ENCODE measurements around the gene PDHX. TPM values are rescaled to one million over a fixed set of nuclear protein-coding genes. Genes with fewer than 3 reads are reported as not detected.

Gene PDHX
- total RNA-seq, 6 experiments from 2014 or later: 37.4 to 47.0 (median 42.2) TPM

DNA sequence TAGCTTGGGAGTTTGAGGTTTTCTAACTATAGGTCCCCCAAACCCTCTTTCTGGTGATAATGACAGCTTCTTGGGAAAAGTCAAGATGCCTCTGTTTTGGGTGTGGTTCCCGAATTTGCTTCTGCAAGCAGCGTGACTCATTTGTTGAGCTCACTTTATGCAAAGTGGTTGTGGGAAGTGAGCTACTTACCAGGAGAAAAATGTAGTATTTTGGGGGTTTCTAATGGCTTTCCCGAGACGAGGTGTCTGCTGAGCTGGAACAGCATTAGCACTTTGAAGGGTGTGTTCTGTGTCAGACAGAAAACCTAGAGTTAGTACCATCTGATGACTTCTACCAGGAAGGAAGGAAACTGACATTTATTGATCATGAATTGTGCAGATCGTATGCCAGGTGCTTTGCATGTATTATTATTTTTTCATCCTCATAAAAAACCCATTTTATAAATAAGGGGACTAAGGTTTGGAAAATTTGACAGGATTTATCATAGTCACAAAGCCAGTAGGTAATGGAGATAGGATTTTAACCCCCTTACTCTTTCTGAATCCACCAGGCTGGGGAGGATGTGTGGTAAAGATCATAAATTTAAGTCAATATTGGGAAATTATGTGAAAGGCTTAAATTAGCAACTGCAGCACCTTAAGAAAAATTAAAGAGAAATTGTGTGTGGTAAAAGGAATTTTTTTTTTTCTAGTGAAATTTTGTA lies 113.7 kb downstream of the PDHX start:
- Mint-ChIP-seq H3K9me3 (peaks cover 12% of the 10 kb centered on the region), H3K27ac (peak overlapping the region; percentile 94), H3K4me3 (peak overlapping the region; percentile 82), H3K27me3 (ENCODE audit: insufficient read depth) (peaks cover 3% of the 10 kb centered on the region), H3K36me3 (ENCODE audit: low read depth) (peaks cover 19% of the 10 kb centered on the region), H3K4me1 (ENCODE audit: low read depth) (peaks cover 71% of the 10 kb centered on the region)
- peak; percentile 78 for DNase-seq
- TF ChIP-seq, protein P1, sequence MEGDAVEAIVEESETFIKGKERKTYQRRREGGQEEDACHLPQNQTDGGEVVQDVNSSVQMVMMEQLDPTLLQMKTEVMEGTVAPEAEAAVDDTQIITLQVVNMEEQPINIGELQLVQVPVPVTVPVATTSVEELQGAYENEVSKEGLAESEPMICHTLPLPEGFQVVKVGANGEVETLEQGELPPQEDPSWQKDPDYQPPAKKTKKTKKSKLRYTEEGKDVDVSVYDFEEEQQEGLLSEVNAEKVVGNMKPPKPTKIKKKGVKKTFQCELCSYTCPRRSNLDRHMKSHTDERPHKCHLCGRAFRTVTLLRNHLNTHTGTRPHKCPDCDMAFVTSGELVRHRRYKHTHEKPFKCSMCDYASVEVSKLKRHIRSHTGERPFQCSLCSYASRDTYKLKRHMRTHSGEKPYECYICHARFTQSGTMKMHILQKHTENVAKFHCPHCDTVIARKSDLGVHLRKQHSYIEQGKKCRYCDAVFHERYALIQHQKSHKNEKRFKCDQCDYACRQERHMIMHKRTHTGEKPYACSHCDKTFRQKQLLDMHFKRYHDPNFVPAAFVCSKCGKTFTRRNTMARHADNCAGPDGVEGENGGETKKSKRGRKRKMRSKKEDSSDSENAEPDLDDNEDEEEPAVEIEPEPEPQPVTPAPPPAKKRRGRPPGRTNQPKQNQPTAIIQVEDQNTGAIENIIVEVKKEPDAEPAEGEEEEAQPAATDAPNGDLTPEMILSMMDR (IDR thresholded peaks at IDR 0.05): no peak

DNA sequence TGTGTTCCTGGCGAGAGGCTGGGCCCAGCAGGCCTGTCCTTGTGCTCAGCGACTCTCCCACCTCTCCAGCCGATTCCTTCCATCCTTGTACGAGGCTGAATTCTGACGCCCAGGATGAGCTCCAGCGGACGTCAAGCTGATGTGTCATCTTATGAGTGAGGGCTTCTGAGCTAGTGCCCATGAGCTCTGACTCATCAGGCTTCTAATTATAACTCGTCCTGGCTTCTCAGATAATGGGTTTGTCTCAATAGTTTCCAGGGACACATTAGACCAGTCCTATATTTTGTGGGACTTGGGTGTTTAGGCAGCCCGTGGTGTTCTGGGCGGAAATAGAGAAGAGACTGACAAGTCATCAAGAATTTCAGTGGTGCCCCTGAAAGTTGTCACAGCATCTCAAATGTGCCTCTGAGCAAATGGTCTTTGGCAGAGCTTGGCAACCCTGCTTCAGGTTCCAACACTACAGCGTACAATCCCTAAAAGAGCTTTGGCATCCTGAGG lies 114.3 kb downstream of the PDHX start:
- Mint-ChIP-seq H3K27ac (peak overlapping the region; percentile 94), H3K27me3 (ENCODE audit: insufficient read depth) (peaks cover 5% of the 10 kb centered on the region), H3K4me3 (peak overlapping the region; percentile 82), H3K36me3 (ENCODE audit: low read depth) (peaks cover 16% of the 10 kb centered on the region; the same call in 1 of the 2 replicates), H3K9me3 (peaks cover 6% of the 10 kb centered on the region; the same call in 1 of the 2 replicates), H3K4me1 (ENCODE audit: low read depth) (peaks cover 78% of the 10 kb centered on the region)
- TF ChIP-seq, protein P1 (IDR thresholded peaks at IDR 0.05): no peak
- DNase-seq: peak; percentile 95

DNA sequence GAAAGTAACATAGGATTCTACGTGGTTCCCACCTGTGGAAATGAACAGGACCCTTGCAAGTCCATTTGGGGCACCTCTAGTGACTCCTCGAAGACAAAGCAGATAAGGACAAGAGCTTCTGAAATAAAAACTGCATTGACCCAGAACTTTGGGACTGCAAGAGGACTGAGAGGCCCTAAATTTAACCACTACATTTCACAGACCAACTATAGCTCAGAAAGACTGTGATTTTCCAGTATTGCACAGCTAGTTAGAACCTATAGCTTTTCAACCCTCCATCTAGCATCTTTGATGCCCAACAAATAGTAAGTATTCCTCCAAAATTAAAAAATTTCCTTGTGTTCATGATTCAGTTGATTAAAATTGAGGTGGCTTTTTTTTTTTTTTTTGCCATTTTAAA lies 114.9 kb downstream of the PDHX start:
- Mint-ChIP-seq H3K4me1 (ENCODE audit: low read depth) (peaks cover 83% of the 10 kb centered on the region), H3K36me3 (ENCODE audit: low read depth) (peaks cover 16% of the 10 kb centered on the region; the same call in 1 of the 2 replicates)

DNA sequence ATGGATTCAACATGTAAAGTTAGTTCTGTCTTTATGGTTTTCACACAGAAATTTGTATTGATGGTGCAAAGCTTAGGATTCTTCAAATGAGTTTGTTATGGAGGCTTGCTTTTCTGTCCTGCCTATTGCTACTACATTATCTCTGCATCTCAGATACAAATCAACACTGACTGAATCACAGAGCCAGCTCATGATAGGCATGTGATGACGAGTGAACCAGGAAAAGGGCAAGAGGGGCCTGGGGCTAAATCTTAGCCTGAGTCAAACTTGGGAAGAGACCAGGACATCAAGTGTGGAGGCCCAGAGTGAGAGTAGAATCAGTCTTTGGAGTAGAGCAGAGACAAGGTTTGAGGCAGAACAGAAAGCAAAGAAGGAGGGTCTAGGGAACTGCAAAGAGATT lies 115.4 kb downstream of the PDHX start:
- peaks cover 83% of the 10 kb centered on the region for H3K4me1 Mint-ChIP-seq (ENCODE audit: low read depth)
- peak; percentile 94 for DNase-seq
- H3K4me3 Mint-ChIP-seq: peak overlapping the region; percentile 60

More for the DNA sequence above, 114.9 kb downstream of the PDHX start:
- no peak for DNase-seq
- TF ChIP-seq, protein P1 (IDR thresholded peaks at IDR 0.05): no peak
- peaks cover 5% of the 10 kb centered on the region for H3K27me3 Mint-ChIP-seq (ENCODE audit: insufficient read depth)
- H3K4me3 Mint-ChIP-seq: peak overlapping the region; percentile 82; the same call in 1 of the 2 replicates
- H3K9me3 Mint-ChIP-seq: peaks cover 6% of the 10 kb centered on the region; the same call in 1 of the 2 replicates
- peak overlapping the region; percentile 94 for H3K27ac Mint-ChIP-seq

DNA sequence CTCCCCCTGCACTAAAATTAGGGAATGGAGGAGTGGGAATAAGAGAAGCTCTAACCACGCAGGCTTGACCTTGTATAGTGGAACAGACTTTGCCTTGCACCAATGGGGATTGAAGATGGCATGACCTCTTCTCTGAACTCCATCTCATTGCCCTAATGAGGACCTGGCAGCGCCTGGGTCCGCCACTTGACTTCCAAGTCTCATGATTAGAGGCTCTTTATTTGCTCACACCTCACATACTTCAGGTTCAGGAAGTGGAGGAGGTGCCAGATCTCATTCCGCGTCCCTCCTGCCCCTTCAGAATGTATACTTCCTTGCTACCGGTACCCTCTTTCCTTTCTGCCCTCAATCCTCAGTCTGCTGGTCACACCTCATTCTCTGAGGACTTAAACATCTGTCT lies 116.6 kb downstream of the PDHX start:
- TF ChIP-seq, protein P1 (IDR thresholded peaks at IDR 0.05): no peak
- no peak for DNase-seq
- Mint-ChIP-seq H3K27ac (no peak overlapping the region; the same call in 1 of the 2 replicates), H3K4me1 (ENCODE audit: low read depth) (peaks cover 93% of the 10 kb centered on the region), H3K4me3 (no peak overlapping the region), H3K9me3 (no peaks in the 10 kb centered on the region), H3K36me3 (ENCODE audit: low read depth) (peaks cover 8% of the 10 kb centered on the region; the same call in 1 of the 2 replicates), H3K27me3 (ENCODE audit: insufficient read depth) (peaks cover 7% of the 10 kb centered on the region)

More for the DNA sequence above, 115.4 kb downstream of the PDHX start:
- Mint-ChIP-seq H3K27ac (peak overlapping the region; percentile 94), H3K36me3 (ENCODE audit: low read depth) (peaks cover 14% of the 10 kb centered on the region; the same call in 1 of the 2 replicates), H3K27me3 (ENCODE audit: insufficient read depth) (peaks cover 6% of the 10 kb centered on the region), H3K9me3 (peaks cover 6% of the 10 kb centered on the region; the same call in 1 of the 2 replicates)
- TF ChIP-seq, protein P1 (IDR thresholded peaks at IDR 0.05): no peak
